Forelimb muscle (tissue), 1 donor: ENCODE data around the gene COP1. TPM values are rescaled to one million over a fixed set of nuclear protein-coding genes. Genes with fewer than 3 reads are reported as not detected.
A peak's percentile ranks its signal among the peaks of the same experiment; 100 is the strongest.
"Not testable (repeated sequence)": the region's sequence is repeated elsewhere in the genome, so short reads cannot be mapped to it uniquely, and the experiment has no call there.

Source experiments
- DNase-seq: peaks from one replicate; pipeline ENCODE4 v3.0.0-alpha.2; 2013; ENCODE audit warnings: low read depth
- polyA plus RNA-seq: library from polyadenylated mRNA; unstranded; fragments of 120-200 nt; gene quantifications from one replicate; pipeline ENCODE4 v1.2.1, GENCODE V29; 2013; ENCODE audit not compliant: insufficient read length

Gene COP1
- polyA plus RNA-seq, 1 donor = 32.8 TPM

DNA sequence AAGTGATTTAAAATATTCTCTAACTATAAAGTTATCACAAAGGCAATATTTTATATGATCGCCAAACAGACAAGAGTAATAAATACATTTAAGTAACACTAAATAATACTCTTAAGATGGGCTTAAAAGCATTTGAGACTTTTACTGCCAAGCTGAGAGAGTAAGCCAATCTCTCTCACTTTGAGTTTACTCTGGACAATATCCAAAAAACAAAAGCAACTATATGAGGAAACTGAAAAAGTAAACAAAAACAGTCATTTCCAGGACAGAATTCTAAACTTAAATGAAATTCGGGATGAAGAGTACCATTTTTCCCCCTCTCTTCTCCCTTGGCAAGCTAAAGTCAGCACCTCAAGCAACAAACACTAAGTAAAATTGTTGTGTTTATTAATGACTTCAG is 173.2 kb downstream of the COP1 start:
- no peak for DNase-seq

DNA sequence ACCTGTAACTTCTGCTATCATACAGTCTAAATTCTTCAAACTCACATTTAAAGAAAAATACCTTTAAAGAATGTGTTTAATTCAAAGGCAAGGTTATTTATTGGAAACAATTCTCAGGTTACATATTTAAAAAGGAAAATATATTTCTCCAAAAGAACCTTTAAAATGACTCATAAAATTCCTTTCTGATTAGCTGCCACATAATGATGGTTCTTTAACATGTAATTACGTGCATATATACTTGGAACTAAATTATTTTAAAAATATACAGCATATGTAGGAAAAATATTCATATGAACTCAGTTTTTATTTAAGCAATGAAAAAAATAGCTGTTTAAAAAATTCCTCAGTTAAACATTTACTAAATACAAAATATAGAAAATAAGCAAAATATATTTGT is 173.6 kb downstream of the COP1 start:
- no peak for DNase-seq

DNA sequence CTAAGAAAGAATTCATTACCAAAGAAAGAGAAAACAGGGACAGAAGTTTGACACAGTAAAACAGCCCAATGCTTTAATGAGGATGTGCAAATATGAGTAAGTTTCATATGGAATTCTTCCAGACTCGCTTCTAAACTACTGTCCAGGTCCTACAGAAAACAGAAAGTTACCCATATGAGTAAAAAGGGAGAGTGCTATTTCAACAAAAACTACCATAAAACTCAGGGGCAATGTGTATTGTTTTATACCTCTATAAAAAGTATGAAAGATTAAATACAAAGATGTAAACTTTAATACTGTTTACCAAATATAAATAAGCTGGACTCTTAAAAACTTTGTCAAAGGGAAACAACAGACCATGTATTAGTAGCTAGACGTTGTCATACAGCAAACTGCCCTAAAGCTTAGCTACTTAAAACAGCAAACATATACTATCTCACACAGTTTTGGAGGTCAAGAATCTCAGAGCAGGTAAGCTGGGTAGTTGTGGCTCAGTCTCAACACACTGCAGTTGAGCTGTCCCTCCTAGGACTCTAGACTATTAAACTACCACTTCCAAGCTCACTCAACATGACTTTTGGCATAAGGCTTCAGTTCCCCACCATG is 174.9 kb downstream of the COP1 start:
- no peak for DNase-seq

DNA sequence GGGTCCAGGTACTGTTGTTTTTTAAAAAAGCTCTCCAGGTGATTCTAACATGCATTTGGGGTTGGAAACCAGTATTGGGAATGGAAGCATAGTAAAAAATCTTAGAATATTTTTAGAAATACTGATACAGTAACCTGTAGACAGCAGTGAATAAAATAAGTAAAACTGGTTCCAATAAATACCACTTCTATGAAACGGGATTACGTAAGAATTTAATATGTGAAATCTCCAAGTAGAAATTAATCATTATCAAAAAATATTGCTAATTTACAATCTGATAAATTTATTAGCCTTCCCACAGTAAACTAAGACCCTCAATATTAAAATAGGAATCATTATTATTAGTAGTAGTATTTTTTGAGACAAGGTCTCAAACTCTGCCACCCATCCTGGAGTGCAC is 177.5 kb downstream of the COP1 start:
- no peak for DNase-seq

DNA sequence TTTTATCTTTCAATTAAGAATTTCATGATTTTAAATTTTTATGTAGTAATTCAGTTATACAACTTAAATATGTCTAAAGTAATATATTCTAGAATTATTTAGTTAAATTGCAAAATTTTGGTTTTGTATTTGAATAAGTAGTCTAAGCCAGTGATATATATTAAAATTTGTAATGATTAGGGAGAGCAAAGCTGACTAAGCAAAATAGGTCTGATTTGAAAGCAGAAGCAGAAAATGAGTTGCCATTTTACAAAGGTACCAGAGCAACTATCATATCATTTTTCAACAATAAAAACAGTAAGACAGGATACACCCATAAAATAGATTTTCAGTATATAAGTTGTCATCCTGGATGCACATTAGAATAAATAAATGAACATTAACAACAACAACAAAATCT is 177.9 kb downstream of the COP1 start:
- DNase-seq = no peak

DNA sequence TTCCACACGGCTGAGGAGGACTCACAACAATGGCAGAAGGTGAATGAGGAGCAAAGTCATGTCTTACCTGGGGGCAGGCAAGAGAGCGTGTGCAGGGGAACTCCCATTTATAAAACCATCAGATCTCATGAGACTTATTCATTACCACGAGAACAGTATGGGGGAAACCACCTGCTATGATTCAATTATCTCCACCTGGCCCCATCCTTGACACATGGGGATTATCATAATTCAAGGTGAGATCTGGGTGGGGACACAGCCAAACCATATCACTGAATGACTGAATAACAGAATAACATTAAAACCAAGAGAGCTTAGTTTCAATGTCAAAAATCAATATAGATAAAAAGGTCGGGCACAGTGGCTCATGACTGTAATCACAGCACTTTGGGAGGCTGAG is 179.2 kb downstream of the COP1 start:
- not testable (repeated sequence) for DNase-seq

DNA sequence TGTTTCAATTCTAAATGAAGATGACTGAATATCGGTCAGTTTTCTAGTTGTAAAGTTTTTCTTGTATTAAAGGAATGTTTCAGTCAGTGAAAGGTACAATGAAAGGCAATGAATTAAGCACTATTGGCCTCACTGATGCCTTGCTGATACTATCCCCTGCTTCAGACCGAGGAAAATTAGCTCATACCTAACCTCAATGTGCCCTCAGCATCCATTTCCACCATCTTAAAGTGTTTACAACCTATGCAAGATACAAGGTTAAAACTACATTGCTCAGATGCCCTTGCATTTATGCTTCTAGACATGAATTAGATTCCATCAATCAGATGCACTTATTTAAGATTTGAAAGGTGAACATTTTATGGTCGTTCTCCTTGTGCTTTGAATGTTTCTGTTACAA is 184.5 kb downstream of the COP1 start:
- no peak for DNase-seq

DNA sequence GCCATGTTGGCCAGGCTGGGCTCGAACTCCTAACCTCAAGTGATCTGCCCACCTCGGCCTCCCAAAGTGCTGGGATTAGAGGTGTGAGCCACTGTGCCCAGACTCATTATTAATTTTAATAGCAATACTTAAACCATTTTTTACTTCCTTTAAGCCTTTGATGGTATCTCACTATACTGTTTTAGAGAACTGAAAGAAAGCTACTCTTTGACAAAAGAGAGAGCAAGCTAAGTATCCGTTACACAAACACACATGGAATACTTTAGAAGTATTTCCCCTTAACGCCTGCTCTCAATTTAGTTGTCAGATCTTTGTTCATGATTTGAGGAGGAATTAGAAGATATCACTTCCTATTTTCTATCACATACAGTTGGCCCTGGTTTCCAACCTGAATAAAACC is 189.4 kb downstream of the COP1 start:
- DNase-seq = no peak

DNA sequence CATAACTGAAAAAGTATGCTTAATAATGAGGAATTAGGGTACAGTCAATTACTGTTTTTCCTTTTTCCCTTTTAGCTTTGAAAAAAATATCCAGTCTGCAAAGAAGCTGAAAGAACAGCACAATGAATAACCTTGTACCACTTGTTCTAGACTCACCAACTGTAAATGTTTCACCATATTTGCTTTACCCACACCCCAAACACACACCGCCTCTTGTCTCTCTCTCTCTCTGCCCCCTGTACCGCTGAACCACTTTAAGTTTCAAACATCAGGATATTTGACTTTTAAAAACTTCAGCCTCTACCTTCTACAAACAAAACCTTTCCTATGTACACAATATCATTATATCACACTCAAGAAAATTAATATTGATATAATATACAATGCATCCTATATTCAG is 197.1 kb downstream of the COP1 start:
- DNase-seq = no peak

DNA sequence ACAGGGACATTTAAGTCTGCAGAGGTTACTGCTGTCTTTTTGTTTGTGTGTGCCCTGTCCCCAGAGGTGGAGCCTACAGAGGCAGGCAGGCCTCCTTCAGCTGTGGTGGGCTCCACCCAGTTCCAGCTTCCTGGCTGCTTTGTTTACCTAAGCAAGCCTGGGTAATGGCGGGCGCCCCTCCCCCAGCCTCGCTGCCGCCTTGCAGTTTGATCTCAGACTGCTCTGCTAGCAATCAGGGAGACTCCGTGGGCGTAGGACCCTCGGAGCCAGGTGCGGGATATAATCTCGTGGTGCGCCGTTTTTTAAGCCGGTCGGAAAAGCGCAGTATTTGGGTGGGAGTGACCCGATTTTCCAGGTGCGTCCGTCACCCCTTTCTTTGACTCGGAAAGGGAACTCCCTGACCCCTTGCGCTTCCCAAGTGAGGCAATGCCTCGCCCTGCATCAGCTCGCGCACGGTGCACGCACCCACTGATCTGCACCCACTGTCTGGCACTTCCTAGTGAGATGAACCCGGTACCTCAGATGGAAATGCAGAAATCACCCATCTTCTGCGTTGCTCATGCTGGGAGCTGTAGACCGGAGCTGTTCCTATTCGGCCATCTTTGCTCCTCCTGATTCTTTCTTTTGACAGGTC is 199.2 kb downstream of the COP1 start:
- DNase-seq = not testable (repeated sequence)

DNA sequence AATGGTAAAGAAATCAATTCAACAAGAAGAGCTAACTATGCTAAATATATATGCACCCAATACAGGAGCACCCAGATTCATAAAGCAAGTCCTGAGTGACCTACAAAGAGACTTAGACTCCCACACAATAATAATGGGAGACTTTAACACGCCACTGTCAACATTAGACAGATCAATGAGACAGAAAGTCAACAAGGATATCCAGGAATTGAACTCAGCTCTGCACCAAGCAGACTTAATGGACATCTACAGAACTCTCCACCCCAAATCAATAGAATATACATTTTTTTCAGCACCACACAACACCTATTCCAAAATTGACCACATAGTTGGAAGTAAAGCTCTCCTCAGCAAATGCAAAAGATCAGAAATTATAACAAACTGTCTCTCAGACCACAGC is 212.4 kb downstream of the COP1 start:
- DNase-seq = not testable (repeated sequence)

DNA sequence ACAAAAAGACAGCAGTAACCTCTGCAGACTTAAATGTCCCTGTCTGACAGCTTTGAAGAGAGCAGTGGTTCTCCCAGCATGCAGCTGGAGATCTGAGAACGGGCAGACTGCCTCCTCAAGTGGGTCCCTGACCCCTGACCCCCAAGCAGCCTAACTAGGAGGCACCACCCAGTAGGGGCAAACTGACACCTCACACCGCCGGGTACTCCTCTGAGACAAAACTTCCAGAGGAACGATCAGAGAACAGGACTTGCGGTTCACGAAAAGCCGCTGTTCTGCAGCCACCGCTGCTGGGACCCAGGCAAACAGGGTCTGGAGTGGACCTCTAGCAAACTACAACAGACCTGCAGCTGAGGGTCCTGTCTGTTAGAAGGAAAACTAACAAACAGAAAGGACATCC is 214.3 kb downstream of the COP1 start:
- not testable (repeated sequence) for DNase-seq

DNA sequence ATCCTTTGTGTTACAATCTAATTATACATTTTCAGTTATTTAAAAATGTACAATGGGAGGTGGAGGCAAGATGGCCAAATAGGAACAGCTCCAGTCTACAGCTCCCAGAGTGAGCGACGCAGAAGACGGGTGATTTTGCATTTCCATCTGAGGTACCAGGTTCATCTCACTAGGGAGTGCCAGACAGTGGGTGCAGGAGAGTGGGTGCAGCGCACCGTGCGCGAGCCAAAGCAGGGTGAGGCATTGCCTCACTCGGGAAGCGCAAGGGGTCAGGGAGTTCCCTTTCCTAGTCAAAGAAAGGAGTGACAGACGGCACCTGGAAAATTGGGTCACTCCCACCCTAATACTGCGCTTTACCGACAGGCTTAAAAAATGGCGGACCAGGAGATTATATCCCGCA is 214.9 kb downstream of the COP1 start:
- DNase-seq = not testable (repeated sequence)

DNA sequence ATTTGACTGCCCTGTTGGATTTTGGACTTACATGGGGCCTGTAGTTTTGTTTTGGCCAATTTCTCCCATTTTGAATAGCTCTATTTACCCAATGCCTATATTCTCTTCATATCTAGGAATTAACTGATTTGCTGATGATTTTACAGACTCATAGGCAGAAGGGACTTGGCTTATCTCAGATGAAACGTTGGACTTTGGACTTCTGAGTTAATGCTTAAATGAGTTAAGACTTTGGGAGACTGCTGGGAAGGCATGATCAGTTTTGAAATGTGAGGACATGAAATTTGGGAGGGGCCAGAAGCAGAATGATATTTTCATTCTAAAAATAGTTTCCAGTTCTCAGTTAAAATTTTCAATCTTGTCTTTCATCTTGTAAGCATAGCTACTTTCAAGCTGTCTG is 222.3 kb downstream of the COP1 start:
- no peak for DNase-seq

DNA sequence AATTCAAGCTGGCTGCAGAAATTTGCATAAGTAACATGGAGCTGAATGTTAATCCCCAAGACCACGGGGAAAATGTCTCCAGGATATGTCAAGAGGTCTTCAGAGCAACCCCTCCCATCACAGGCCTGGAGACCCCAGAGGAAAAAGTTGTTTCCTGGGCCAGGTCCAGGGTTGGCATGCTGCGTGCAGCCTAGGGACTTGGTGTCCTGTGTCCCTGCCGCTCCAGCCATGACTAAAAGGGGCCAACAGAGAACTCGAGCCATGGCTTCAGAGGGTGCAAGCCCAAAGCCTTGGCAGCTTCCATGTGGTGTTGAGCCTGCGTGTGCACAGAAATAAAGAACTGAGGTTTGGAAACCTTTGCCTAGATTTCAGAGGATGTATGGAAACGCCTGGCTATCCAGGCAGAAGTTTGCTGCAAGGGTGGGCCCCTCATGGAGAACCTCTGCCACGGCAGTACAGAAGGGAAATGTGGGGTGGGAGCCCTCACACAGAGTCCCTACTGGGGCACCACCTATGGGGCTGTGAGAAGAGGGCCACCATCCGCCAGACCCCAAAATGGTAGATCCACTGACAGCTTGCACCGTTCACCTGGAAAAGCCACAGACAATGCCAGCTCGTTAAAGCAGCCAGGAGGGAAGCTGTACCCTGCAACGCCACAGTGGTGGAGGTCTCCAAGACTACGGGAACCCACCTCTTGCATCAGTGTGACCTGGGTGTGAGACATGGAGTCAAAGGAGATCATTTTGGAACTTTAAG is 222.9 kb downstream of the COP1 start:
- no peak for DNase-seq

DNA sequence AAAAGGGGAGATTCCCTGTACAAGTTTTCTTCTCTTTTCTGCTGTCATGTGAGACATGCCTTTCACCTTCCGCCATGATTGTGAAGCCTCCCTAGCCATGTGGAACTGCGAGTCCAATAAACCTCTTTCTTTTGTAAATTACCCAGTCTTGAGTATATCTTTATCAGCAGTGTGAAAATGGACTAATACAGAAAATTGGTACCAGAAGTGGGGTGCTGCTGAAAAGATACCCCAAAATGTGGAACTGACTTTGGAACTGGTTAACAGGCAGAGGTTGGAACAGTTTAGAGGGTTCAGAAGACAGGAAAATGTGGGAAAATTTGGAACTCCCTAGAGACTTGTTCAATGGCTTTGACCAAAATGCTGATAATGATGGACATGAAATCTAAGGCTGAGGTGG is 223.7 kb downstream of the COP1 start:
- DNase-seq = not testable (repeated sequence)

DNA sequence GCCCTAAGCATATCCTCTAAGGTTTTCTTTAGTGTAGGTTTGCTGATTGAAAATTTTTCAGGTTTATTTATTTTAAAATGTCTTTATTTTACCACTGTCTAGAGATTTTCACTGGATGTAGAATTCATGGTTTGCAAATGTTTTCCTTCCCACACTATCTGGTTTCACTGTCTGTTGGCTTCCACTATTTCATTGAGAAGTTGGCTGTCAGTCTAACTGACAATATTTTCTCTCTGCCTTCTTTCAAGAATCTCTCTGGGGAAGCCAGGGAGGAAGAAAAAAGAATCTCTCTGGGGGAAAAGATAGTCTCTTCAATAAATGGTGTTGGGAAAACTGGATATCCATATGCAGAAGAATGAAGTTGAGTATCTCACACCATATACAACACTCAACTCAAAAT is 226.0 kb downstream of the COP1 start:
- no peak for DNase-seq

DNA sequence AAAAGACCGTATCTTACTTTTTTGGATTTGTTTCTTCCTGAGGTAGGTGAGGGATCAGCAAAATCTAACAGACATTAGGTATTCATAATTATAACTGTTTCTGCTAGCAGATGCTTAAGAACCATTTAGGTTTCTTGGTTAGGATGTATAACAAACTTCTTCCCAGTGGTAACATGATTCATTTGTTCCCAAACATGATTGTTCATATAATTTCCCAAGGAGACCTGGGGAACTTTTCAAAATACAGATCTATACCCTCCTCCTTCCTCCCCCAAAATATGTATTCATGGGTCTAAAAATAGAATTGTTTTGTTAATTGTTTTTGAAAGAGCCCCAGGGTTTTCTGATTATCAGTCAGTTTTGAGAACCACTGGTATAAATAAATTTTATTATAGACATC is 228.2 kb downstream of the COP1 start:
- no peak for DNase-seq

DNA sequence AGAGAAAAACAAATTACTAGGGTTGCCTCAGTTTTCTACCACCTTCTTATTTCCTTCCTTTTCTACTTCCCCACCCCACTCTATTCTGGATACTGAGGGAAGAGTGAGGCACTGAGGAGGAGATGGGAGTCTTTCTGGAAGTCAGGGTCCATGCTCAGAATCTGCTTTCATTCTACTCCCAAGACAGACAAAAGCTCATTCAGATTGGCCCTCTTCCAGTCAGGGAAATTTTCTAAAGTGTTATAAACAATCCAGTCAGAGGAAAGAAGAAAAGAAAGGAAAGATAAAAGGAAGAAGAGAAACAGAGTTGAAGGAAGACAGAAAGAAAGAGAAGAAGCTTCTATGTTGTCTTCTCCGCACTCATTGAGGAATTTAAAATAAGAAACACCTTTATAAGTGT is 228.6 kb downstream of the COP1 start:
- peak; percentile 6 for DNase-seq

DNA sequence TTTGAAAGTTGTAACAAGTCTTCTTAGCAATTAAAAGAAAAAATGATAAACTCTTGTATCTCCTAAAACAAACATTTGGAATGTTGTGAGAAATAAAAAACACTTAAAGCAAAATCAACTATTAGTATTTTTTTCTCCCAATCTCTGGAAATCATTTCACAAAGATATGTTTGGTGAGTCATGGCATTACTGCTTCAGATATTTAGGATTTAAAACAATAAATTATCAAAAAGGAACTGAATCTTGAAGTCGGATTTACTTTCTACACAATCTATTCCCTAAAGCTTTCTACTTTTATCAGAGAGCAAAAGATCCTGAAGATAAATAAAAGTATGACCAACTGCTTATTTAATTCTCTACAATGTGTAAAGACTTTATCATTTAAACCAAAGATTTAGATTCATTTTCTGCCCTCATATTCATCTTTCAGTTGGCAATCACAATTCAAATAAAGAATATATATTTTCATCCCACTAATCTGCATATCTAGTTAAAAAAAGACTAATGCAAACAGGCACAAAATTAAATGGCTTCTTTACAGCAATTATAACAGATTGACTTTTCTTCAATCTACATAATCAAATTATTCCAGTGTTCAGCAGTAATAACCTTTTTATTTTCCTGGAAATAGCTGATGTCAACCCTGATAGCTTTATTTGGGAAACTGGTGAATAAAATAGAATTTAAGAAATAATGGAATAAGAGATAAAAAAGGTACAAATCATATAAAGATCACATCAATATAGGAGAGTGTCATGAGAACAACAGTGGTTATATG is 230.0 kb downstream of the COP1 start:
- no peak for DNase-seq

DNA sequence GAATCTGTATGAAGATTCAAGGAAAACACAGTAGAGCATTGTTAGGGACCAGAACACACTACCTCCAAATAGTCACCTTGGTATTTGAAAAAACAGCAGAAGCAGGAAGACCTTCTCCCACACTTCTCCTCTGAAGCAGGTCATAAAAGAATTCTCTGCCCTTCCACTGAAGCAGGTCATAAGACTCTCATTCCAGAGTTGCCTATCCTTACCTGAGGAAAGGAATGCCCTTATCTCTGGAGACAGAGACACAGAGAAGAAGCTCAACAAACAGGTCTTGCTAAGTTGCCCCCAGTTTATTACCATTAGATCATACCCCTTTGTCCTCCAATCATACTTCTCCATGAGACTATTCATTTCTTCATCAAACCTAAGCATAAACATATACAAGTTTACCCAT is 237.9 kb downstream of the COP1 start:
- no peak for DNase-seq

DNA sequence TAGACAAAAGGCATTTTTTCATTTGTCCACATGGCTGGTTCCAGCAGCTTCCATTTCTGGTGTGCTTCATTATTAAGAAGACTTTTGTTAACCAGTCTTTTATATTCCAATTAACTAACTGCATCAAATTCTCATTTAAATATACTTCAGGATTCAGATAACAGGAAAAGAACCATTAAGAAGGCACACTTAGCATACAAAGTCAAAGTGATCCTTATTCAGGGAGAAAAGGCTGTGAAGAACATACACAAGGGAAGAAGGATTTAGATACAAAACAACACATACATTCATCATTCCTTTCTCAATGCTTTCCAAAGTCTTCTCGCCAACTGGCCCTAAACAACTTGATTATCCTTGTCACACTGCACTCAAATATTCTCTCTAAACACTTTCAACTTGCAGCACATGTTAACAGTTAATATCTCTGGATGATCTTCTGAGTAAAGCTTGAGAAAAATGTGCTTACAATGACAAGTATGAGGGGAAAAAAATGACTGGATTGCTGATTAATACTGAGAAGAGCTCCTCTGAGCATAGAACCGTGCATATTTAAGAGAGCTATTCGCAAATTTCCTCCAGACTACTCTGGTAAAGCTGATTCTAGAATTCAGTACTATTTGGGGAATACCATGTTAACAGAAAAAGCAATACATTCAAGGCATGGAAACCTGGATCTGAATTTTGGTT is 238.5 kb downstream of the COP1 start:
- DNase-seq = no peak
